Umbilical cord (tissue), 2 donors: Measurements from ENCODE around the gene RYR3. TPM values are rescaled to one million over a fixed set of nuclear protein-coding genes. Genes with fewer than 3 reads are reported as not detected.

Experiments used
- DNase-seq: peaks from one replicate; pipeline ENCODE4 v3.0.0-alpha.2; 2015; ENCODE audit warnings: low spot score
- total RNA-seq: library from RNA; depleted of rRNA; stranded (reverse); fragments of >200 nt; gene quantifications from one replicate; pipeline ENCODE4 v1.2.3, GENCODE V29; 2014; ENCODE audit warnings: low replicate concordance; ENCODE audit not compliant: insufficient read depth

The RYR3 gene
- total RNA-seq, 1 donor from 2014 or later, result 11.6 TPM

DNA sequence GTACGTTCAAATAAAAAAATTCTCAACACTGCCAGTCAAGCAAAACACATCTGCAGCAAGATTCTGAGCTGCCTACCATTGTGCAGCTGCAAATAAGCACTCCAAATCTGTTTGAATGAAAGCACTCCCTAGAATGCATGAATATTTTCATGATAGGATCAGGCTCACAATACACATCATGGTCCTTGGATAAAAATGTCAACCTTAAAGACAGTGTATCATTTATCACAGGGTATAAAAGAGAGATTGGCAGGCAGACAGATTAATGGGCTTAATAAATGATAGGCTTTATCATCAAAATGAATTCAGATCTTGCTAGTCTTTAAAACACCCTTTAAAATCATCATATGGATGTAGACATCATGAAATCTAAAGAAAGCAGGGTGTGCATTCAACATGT lies 9.2 kb downstream of the RYR3 start:
- no peak for DNase-seq

DNA sequence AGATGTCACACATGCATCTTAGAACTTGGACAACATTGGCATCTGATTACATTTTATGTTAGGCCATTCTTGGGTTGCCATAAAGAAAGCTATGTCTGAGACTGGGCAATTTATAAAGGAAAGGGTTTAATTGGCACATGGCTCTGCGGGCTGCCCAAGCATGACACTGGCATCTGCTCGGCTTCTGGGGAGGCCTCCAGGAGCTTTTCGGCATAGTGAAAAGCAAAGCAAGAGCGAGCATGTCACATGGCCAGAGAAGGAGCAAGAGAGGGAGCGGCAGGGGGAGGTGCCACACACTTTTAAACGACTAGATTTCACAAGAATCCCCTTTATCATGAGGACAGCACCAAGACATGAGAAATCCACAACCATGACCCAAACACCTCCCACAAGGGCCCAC lies 11.3 kb downstream of the RYR3 start:
- DNase-seq, result no peak

DNA sequence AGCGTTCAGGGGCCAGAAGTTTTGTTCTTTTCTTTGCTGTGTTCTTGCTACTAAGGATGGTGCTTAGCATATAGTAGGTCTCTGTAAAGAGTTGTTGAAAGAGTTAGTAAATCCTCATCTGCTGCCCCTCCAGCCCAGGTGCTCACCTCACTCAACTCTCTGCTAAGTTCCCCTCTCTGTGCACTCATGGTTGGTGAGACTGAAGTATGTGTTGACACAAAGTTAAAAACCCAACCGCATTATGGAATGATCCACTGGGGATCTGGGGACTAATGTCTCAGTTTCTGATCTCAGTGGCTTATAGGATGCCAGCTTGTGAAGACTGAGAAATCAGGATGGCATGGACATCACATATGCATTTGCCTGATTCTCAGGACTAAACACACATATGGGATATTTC lies 13.8 kb downstream of the RYR3 start:
- DNase-seq, result no peak

DNA sequence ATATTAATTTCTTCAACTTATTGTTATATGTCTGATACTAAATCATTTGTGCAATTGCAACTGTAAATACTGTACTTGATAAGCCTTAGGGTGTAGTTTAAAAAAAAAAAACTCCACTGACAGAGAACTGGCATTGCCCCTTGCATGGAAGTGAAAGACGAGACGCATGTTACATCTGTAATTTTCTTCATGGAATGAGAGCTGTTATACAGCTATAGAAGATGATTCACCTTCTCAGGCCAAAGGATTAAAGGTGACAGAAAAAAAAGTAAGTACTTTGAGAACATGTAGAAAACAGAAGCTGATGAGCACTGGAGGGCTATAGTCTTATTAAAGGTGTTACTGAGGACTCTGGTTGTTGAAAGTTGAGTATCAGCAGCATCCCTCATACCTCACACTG lies 16.1 kb downstream of the RYR3 start:
- DNase-seq, result no peak

DNA sequence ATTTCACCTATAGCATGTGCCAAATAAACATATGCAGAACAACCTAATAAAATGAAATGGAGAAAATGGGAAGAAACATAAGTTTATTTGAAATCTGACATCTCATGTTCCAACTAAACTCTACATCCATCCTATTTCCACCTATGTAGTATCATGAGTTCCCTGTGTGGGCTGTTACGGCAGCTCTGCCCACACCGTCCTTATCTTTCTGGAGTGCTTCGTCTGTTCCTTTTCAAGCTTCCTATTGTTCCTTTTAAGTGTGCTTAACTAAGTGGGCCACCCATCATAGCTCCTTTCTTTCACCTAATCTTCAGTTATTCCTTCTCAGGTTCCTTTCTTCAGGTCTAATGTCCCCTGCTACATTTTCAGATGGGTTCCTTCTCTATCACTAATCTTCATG lies 17.3 kb downstream of the RYR3 start:
- DNase-seq, result no peak

DNA sequence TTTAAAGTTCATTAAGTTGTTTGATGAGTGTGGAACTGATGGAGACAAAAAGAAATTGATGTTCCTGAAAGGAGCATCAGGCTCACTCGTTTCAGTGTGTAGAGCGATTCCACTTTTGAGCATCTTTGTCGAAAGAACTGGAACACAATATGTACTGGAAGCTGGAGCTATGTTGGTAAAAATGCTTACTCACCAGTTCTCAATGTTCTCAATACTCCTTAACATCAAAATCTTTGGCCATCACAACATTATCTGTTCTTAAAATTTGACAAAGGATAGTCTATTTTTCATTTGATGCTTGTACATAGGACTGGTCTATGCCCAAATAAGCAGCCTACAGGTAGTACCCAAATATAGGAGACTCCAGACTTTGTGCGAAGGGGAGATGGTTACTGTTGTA lies 18.7 kb downstream of the RYR3 start:
- DNase-seq, result no peak

DNA sequence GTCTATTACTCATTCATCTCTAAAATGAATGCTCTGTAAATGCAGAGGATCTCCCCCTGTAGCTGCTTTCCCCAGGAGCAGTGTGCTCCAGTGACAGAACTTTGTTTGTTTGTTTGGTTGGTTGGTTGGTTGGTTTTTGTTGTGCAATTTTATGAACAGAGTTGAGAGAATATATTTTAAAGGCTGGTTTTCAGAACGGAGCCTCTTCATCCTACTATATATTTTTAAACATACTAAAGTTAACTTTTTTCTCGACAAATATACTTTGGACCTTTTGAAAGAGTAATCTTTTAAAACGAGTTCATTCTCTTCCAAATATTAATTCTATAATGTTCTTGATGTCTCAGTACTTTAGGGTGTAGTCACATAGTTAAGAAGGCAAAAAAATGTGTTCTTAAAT lies 20.2 kb downstream of the RYR3 start:
- DNase-seq, result no peak

DNA sequence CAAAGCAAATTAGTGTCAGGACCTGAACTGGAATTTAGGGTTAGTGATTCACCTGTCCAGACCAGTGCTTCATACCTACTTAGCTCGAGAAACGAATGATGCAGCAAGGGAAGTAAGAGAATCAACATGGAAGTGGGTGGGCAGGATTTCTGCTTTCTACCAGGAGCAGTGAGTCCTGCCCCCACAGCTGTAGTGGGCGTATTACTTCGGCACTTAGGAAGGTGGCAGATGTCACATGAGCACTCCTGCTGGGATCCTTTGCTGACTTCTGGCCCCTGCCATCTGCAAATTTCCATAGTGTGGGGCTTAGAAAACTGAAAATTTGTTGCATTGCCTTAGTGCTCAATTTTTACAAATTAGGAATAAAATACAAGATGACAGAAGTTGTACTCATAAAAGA lies 31.2 kb downstream of the RYR3 start:
- DNase-seq, result no peak

DNA sequence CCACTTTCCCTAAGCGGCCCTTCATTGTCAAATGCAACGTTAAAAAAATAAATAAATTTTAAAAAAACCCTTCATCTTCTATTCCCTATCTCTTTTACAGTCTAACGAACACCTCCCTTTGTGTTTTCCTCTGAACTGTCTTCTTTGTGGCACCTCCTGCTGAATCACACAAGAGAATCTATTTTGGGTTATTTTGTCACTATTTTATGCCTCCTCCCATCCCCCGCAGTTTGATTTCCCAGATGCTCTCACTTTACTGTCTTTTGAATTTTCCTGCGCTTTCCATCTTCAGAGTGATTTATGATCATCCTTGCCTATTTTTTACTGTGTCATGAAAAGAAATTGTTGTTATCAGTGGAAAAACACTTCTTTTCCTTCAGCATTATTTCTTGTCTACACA lies 32.5 kb downstream of the RYR3 start:
- no peak for DNase-seq

DNA sequence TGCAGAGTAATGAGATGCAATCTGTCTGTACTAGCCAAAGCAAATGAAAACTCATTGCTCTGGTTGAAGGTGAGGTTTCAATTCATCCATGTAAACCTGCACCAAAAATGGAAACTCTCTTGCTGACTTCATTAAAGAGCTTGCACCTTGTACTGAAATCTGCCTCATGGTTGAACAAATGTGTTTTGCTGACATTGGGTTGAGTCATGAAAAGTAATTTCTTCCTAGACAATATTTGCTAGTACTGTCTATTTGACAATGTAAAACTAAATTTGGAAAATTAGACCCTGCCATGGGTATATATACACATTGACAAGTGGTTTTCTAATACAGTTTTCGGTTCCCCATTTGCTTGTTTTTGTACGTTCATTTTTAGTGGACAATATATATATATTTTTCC lies 33.3 kb downstream of the RYR3 start:
- DNase-seq, result no peak

DNA sequence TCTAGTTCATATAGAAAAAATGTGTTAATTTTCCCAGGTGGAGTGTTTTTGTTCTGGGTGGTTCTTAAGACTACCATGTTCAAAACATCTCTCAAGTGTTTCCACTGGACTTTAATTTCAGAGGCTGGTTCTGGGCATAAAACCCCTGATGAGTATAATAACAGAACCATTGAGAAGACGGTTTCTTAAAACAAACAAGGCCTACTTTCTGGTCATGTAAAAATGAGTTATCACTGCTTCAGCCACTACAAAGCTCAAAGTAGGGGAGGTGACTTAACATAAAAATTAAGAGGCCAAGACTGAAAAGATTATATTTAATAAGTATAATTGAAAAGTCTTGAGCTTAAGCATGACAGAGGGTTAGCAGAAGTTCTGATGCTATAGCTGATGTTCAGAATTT lies 33.8 kb downstream of the RYR3 start:
- DNase-seq, result no peak

DNA sequence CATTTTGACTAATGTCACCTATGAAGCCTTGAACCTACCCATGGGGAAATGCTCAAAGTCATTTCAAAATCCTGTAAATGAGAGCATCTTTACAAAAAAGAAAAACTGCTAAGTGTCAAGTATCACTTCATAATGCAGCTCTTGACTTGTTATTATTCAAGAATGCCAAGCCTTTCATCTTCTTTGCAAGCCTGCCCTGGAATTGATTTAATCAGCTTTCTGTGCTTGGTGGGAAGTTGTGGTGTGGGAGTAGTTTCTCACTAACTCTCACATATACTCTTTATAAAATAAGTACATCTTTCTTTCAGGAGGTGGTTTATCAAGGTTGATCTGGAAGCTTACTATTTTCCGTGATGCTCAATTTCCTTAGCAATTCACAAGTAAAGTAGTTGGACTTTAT lies 43.6 kb downstream of the RYR3 start:
- DNase-seq, result no peak

DNA sequence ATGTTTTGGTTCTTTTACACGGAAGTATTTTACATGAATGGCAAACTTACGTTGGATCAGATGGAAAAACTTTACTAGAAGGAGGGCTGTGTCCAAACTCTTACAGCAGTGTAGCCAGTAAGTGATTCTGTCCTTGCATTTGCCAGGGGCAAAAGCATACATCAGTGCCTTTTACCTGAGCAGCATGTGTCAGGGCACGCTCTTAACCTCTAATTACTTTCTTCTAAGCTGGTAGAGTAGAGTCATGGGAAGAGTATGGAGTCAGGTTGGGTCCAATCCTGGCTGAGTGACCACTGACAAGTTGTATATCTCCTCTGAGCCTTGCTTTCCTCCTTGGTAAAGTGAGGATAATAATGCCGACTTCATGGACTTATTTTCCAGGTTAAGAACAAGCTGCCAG lies 47.1 kb downstream of the RYR3 start:
- no peak for DNase-seq

DNA sequence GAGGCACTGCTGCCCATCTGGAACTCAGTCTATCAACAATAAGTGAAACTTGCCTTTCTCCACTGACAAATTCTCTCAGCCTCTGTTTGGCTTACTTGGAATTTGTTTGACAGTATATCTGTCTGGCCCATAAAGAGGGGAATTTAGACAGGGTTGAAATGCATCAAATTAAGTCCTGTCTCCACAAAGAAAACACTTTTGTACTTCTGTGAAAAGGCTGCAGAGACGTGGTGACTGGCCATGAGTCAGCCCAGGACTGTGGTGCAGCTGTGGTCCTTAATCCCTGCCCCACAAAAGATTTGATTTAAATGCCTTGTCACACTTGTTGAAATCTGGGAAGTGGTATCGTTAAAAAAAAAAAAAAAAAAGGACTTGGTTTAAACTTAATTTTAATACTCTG lies 47.5 kb downstream of the RYR3 start:
- peak; percentile 12 for DNase-seq

DNA sequence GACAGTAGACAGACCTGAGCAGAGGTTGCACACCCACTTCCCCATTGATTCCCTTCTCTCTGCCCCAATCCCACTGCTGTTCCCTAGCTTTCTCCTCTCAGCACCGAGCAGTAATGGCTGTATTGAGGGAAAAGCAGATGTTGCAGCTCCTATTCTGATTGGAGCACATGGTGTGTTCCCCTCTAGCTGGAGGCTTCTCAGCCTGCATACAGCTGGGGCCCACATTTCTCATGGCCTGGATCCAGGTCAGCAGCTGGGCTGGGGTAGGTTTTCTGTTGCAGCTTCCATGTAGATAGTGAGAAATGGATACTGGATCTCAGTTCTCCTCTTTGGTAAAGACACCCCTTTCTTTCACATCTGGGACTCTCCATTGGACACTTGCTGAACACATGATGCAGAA lies 50.1 kb downstream of the RYR3 start:
- DNase-seq, result no peak

DNA sequence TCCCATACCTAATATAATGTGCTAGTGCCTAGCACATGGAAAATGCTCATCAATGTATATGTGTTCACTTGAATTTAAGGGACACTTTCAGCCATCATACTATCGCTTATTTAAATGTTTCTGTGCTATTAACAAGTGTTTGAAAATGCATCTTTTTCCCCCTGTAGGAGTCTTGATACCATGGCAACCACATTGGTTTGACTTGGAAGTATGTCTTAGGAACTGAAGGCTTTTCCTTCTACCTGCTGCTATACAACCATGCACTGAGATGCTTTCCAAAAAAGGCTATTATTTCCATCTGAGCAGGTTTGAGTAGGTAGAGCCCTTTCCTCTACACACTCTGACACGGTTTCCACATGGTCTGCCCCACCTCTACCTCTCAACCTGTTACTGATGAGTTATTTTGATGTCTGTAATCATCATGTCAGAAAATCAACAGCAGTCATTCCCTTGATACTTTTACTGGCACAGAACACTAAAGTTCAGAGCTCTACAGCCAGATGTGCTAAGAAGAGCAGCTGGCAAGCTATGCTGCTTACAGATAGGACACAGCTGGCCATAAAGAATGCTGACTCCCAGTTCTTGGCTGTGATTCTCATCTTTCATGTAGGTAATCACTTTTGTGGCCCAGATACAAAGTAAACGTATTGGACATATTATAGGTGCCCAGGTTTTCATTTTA lies 59.3 kb downstream of the RYR3 start:
- DNase-seq, result no peak

DNA sequence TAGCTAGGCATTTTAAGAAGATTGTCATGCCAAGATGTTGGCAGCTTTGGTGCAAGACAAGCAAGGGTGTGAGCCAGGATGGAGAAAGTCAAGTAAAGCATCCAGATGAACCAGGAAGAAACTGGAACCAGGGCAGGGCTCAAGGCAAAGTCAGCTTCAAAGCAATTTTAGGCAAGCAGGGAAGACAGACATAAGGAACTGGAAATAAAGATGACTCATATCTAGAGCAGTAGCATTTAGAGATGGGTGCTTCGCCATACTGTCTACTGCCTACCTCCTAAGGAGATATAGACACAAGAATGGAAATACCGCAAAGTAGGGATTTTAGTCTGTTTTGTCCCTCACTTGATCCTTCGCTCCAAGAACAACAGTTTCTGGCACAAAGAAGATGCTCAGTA lies 59.9 kb downstream of the RYR3 start:
- DNase-seq, result no peak

DNA sequence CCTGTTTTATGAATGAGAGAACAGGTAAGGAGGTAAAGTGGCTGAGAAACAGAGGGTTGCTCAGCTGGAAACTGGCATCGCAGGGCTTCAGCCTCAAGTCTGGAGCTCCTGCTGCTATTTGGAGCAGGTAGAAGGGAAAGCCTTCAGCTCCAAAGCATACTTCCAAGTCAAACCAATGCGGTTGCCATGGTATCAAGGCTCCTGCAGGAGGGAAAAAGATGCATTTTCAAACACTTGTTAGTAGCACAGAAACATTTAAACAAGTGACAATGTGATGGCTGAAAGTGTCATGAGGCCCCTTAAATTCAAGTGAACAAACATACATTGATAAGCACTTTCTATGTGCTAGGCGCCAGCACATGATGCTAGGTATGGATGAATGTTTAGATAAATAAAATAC lies 60.4 kb downstream of the RYR3 start:
- no peak for DNase-seq

DNA sequence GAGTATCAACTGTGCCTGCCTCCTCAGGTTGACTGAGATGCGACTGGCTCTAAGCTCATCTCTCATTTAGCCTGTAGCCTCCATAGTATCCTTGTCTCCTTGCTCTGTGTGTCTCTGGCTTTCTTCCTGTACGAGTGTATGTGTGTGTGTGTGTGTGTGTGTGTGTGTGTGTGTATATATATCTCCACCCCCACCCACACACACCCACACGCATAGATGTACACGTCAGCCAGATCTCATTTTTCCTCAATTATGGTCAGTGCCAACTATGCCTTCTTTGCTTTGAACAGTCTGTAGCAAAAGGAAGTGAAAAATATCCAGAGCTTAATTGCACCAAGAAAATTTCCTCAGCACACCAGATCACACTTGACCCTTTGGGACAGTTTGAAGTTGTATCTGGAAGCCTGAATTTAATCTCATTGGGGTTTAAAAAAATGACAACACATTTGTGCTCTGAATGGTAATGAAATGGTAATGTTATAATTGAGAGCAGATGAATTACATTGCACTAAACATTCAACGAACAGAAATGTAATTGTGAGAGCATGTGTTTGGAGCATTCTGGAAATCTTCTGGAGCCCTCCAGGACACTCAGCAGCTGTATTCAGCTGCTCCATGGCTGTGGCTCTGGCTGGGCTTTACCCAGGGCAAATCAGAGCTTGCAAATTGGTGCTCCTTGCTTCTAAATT lies 63.6 kb downstream of the RYR3 start:
- DNase-seq, result no peak

DNA sequence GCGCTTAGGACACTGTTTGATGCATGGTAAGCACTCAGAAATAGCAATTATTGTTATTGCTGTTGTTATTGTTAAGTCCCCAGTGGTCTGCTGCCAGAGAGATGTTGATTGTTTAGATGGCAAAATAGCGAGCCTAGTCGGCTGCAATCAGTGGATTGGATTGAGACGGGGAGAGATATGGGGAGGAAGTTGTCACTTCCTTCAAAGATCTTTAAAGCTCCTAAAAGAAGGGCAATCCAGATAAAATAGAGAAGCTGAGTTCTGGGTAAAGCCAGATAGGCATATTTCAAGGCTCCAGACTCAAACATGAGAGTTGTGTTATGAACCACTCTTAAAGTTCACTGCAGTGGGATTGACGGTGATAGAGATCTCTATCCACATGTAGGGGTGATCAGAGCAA lies 64.5 kb downstream of the RYR3 start:
- DNase-seq, result no peak

DNA sequence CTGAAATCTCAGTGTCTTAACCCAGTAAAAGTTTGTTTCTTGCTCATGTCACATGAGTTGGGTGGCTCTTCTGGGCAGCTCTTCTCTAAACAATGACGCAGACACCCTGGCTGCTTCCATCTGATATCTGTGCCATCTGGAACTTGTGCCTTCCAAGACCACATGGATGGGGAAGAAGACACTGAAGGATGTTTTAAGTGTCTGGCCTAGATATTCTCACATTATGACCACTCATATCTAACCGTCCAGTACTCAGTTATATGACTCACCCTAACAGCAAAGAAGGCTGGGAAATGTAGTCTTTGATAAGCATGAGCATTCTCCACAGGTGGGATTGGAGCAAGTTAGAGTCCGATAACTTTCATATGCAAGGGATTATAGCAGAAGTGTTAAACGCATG lies 66.4 kb downstream of the RYR3 start:
- DNase-seq, result no peak

DNA sequence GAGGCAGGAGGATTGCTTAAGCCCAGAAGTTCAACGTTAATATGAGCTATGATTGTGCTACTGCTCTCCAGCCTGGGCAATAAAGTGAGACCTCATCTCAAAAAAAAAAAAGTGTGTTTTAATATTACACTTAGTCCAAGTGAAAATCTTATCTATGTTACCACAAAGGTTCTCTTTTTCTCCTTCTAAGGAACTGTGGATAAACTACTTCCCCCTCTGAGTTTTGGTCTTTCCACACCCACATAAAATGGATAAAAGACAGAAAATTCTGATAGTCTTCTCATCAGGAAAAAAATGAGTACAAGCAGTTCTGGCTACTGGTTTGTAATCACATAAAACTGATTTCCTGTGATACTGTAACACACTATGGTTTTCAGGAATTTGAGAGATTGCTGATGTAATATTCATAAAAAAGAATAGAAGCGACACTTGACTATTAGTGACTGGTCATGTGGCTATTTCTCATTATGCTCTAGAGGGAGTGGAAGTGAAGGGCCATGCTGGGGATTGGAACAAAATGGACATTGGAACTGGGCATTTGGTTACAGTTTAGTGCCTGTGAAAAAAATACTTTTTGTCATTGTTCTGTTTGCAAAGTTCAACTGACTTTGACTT lies 68.2 kb downstream of the RYR3 start:
- DNase-seq, result no peak

DNA sequence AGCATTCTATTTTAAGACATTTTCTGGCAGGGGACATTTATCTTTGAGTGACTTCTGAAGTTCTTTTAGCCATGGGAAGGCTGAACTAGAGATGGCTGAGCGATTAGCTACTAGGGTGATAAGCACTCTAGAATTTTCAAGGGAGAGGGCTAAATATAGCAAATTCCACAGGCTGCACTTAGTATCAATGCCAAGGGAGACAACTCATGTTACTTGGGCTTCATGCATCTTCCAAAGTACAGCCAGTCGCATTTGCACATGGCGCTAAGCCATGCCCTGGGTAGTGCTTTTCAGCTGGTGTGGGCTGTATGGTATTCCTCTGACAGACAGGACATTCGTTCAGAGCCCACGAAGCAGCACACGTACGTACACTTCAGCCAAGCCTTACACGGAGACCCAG lies 69.6 kb downstream of the RYR3 start:
- peak; percentile 4 for DNase-seq
